ENCODE measurements around the gene UTS2B.

The UTS2B gene

GRCh38 chr3:191350396-191351090, 20.2 kb upstream of the UTS2B start:
- DNase-seq, result no peak

- no peak for DNase-seq
Observed at GRCh38 chr3:191348098-191348497, 17.8 kb upstream of the UTS2B start.

GRCh38 chr3:191347228-191347627, 16.9 kb upstream of the UTS2B start:
- DNase-seq, result no peak

GRCh38 chr3:191345334-191345733, 15.0 kb upstream of the UTS2B start:
- no peak for DNase-seq

GRCh38 chr3:191343913-191344312, 13.6 kb upstream of the UTS2B start:
- DNase-seq, result no peak

- no peak for DNase-seq
Observed at GRCh38 chr3:191343115-191343514, 12.8 kb upstream of the UTS2B start.

GRCh38 chr3:191342411-191342810, 12.1 kb upstream of the UTS2B start:
- no peak for DNase-seq

GRCh38 chr3:191342006-191342405, 11.7 kb upstream of the UTS2B start:
- no peak for DNase-seq

GRCh38 chr3:191340966-191341365, 10.6 kb upstream of the UTS2B start:
- DNase-seq, result no peak

GRCh38 chr3:191340351-191340750, 10.0 kb upstream of the UTS2B start:
- no peak for DNase-seq

- DNase-seq, result no peak
Observed at GRCh38 chr3:191339316-191339917, 9.1 kb upstream of the UTS2B start.

GRCh38 chr3:191338177-191338488, 7.8 kb upstream of the UTS2B start:
- no peak for DNase-seq

- no peak for DNase-seq
Observed at GRCh38 chr3:191336833-191337232, 6.5 kb upstream of the UTS2B start.

- DNase-seq, result no peak
Observed at GRCh38 chr3:191334346-191334893, 4.1 kb upstream of the UTS2B start.

GRCh38 chr3:191333298-191333880, 3.1 kb upstream of the UTS2B start:
- DNase-seq, result no peak

GRCh38 chr3:191331388-191331787, 1.1 kb upstream of the UTS2B start:
- no peak for DNase-seq

- DNase-seq, result no peak
Observed at GRCh38 chr3:191330530-191331048, 263 bp upstream of the UTS2B start.

- no peak for DNase-seq
Observed at GRCh38 chr3:191328962-191329653, 1.2 kb downstream of the UTS2B start, which contains the start of gene CCDC50. TSS of gene CCDC50 (plus strand) at chr3:191329394. CDS start at chr3:191329675, 281 bp downstream.

- no peak for DNase-seq
Observed at GRCh38 chr3:191328383-191328961, 1.9 kb downstream of the UTS2B start.

- DNase-seq, result no peak
Observed at GRCh38 chr3:191327526-191327925, 2.8 kb downstream of the UTS2B start.

- no peak for DNase-seq
Observed at GRCh38 chr3:191324936-191325335, 5.4 kb downstream of the UTS2B start.

- DNase-seq, result no peak
Observed at GRCh38 chr3:191321019-191321767, 9.1 kb downstream of the UTS2B start.

All from cortex of kidney (tissue), 1 donor.